Vagina (tissue), 2 donors: ENCODE data around the gene VWF. TPM values are rescaled to one million over a fixed set of nuclear protein-coding genes. Genes with fewer than 3 reads are reported as not detected.
A peak's percentile ranks its signal among the peaks of the same experiment; 100 is the strongest.

ENCODE experiments used
- DNase-seq, 2 donors: peaks; one replicate each; pipeline ENCODE4 v3.0.0-alpha.2; 2017; ENCODE audit errors: extremely low spot score in 2 of 2
- H3K27ac ChIP-seq: fragments of 200-600 bp; sonication (generic); one replicate; pipeline ENCODE4 v1.5.1; 2019
- H3K27me3 ChIP-seq: fragments of 200-600 bp; sonication (generic); one replicate; pipeline ENCODE4 v1.5.1; 2019
- H3K36me3 ChIP-seq, 2 donors: fragments of 200-600 bp; sonication (generic); one replicate each; pipeline ENCODE4 v1.5.1; 2017 to 2019
- H3K4me1 ChIP-seq: fragments of 200-600 bp; sonication (generic); one replicate; pipeline ENCODE4 v1.5.1; 2019
- H3K4me3 ChIP-seq, 2 donors: fragments of 200-600 bp; sonication (generic); 1 replicate in 1 of 2; 2 replicates in 1 of 2; pipeline ENCODE4 v1.5.1; 2016 to 2019
- H3K9me3 ChIP-seq: fragments of 200-600 bp; sonication (generic); one replicate; pipeline ENCODE4 v1.5.1; 2019
- POLR2A ChIP-seq, 2 donors: fragments of 450-650 bp; IDR thresholded peaks; one replicate each; pipeline ENCODE4 v1.6.1; 2017; ENCODE audit warnings: antibody characterized with exemption in 2 of 2, mild to moderate bottlenecking in 2 of 2, moderate library complexity in 2 of 2
- POLR2AphosphoS5 ChIP-seq, 2 donors: sonication (generic); formaldehyde crosslinking; IDR thresholded peaks; one replicate each; pipeline ENCODE4 v1.9.0; 2017; ENCODE audit warnings: antibody characterized with exemption in 2 of 2, mild to moderate bottlenecking in 2 of 2, low read depth in 1 of 2; ENCODE audit not compliant: insufficient read depth in 1 of 2
- intact Hi-C: fragments of 100-400 bp; cut with DNase I; formaldehyde crosslinking; loops from one replicate; pipeline ENCODE4 v1.15.1; 2023
- total RNA-seq: library from RNA; depleted of rRNA; stranded (reverse); fragments of >200 nt; gene quantifications from one replicate; pipeline ENCODE4 v1.2.3, GENCODE V29; 2016
- TF ChIP-seq, protein P1 (sequence below), 3 experiments: fragments of 450-650 bp in 2 of 3; fragments of 200-600 bp in 1 of 3; sonication (generic) in 1 of 3; IDR thresholded peaks; one replicate each; pipeline ENCODE4 v1.5.1; 2017 to 2019; ENCODE audit warnings: antibody characterized with exemption in 3 of 3, mild to moderate bottlenecking in 2 of 3, moderate library complexity in 2 of 3

VWF gene
- total RNA-seq, 1 donor from 2014 or later: 334 TPM

DNA sequence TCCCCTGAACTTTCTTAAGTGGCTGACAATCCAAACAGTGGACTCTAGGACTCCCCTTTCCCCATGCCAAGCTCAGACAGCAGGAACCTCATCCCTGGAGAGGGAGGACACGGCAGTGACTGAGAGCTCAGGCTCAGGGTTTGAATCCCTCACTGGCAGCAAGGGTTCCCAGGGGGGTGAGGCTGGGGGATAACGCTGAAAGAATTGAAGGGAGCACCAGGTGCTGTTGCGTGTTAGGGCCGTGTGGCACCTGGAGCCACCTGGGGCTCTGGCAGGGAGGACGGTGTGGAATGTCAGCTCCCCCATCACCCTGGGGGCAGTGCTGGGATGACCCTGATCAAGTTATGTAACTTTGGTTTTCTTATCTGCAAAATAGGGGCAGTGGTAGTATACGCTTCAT, 219.5 kb downstream of the VWF start:
- Histone ChIP-seq H3K4me1 (no peaks in the 10 kb centered on the region), H3K4me3 (no peak overlapping the region), H3K36me3 (no peaks in the 10 kb centered on the region), H3K27ac (no peak overlapping the region), H3K27me3 (no peaks in the 10 kb centered on the region), H3K9me3 (no peaks in the 10 kb centered on the region)
- intact Hi-C loops: no loop called here
- TF ChIP-seq, protein P1, sequence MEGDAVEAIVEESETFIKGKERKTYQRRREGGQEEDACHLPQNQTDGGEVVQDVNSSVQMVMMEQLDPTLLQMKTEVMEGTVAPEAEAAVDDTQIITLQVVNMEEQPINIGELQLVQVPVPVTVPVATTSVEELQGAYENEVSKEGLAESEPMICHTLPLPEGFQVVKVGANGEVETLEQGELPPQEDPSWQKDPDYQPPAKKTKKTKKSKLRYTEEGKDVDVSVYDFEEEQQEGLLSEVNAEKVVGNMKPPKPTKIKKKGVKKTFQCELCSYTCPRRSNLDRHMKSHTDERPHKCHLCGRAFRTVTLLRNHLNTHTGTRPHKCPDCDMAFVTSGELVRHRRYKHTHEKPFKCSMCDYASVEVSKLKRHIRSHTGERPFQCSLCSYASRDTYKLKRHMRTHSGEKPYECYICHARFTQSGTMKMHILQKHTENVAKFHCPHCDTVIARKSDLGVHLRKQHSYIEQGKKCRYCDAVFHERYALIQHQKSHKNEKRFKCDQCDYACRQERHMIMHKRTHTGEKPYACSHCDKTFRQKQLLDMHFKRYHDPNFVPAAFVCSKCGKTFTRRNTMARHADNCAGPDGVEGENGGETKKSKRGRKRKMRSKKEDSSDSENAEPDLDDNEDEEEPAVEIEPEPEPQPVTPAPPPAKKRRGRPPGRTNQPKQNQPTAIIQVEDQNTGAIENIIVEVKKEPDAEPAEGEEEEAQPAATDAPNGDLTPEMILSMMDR (IDR thresholded peaks at IDR 0.05): no peak
- TF ChIP-seq POLR2A (IDR thresholded peaks at IDR 0.05): no peak
- TF ChIP-seq POLR2AphosphoS5 (IDR thresholded peaks at IDR 0.05; ENCODE audit: insufficient read depth in 1 of 2, low read depth in 1 of 2): no peak
- DNase-seq: peak; percentile 40 to 43

DNA sequence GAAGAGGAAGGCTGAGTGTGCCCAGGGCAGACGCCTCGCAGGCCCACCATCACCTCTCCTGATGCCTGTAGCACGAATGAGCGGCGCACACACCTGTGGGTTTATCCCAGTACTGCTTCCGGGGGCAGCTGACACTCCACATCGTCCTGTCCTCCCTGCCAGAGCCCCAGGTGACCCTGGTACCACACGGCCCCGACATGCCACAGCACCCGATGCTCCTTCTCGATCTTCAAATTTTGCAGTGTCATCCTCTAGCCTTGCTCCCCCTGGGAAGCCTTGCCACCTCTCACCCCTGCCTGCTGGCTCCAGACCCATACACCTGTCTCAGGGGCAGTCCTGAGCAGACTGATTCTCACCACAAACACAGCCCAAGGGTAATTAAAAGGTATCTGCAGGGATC, 220.0 kb downstream of the VWF start:
- H3K27me3 ChIP-seq: no peaks in the 10 kb centered on the region
- DNase-seq: peak; percentile 52 to 61
- H3K27ac ChIP-seq: no peak overlapping the region
- no peaks in the 10 kb centered on the region for H3K9me3 ChIP-seq
- H3K4me1 ChIP-seq: no peaks in the 10 kb centered on the region
- no peak overlapping the region for H3K4me3 ChIP-seq
- H3K36me3 ChIP-seq: no peaks in the 10 kb centered on the region
- intact Hi-C loops: no loop called here
- TF ChIP-seq, protein P1 (IDR thresholded peaks at IDR 0.05): no peak
- TF ChIP-seq POLR2A (IDR thresholded peaks at IDR 0.05): no peak
- no peak for TF ChIP-seq POLR2AphosphoS5 (IDR thresholded peaks at IDR 0.05; ENCODE audit: insufficient read depth in 1 of 2, low read depth in 1 of 2)

DNA sequence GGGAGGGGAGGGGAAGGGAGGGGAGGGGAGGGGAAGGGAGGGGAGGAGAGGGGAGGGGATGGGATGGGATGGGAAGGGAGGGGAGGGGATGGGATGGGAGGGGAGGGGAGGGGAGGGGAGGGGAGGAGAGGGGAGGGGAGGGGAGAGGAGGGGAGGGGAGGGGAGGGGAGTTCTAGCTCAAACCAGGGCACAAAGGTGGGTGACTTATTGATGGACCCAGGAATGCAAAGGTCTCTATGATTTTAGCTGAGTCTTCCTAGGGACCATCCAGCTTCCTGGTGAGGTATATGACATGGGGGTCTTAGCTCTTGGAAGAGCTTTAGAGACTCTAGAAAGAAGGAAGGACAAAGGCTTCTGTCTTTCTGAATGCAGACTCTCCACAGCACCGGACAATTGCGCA, 221.7 kb downstream of the VWF start:
- no peaks in the 10 kb centered on the region for H3K27me3 ChIP-seq
- TF ChIP-seq POLR2A (IDR thresholded peaks at IDR 0.05): no peak
- no peak for TF ChIP-seq POLR2AphosphoS5 (IDR thresholded peaks at IDR 0.05; ENCODE audit: insufficient read depth in 1 of 2, low read depth in 1 of 2)
- DNase-seq: peak in 1 of 2 donors; percentile 6
- H3K4me1 ChIP-seq: no peaks in the 10 kb centered on the region
- H3K27ac ChIP-seq: no peak overlapping the region
- H3K4me3 ChIP-seq: no peak overlapping the region
- intact Hi-C loops: no loop called here
- H3K36me3 ChIP-seq: no peaks in the 10 kb centered on the region
- no peaks in the 10 kb centered on the region for H3K9me3 ChIP-seq

DNA sequence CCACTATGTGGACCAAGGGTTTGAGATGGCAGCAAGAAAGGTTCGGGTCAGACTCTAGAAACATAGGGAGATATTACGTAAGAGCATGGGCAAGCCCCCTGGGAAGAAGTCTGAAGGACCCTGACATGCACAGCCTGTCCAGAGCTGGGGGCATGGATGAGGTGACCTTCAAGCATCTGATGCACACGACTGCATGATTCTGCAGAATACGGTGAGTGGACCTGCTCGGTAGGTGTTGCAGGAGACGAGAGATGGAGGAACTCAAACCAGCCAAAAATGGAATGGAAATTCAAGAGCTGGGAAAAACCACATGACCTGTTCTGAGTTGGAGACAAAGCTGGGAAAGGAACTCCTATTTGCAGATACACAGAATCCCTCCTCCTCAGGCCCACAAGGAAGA, 223.1 kb downstream of the VWF start:
- H3K36me3 ChIP-seq: no peaks in the 10 kb centered on the region

DNA sequence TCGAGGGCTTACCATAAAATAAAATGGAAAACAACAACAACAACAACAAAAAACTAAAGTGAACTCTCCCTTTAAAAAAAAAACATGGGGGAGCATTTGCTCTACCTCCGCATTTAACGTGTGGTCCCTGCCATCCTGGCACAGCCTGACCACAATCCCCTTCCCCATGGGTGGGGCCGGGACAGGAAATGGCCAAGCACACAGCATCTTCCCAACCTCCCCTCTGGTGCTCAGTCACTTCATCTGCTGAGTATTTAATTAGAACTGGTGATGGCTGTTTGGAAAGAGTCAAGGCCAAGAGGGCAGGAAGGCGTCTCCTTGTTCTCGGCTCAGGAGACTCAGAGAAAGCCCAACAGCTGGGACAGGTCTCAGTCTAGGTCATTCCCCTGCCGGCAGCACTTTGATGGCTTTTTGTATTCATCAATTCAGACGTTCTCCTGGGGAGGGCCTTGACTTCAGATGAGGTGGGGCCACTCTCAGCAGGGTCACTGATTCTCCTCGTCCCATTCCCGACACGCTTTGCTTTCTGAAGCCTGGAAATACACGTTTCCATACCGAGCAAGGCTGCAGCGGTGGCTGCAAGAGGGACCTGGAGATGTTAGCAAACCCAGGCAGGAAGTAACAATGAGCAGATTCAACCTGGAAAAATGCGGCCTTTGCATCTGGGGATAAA, 223.8 kb downstream of the VWF start:
- Histone ChIP-seq H3K36me3 (no peaks in the 10 kb centered on the region), H3K4me1 (no peaks in the 10 kb centered on the region), H3K4me3 (no peak overlapping the region), H3K27me3 (no peaks in the 10 kb centered on the region), H3K27ac (no peak overlapping the region), H3K9me3 (no peaks in the 10 kb centered on the region)
- TF ChIP-seq, protein P1 (IDR thresholded peaks at IDR 0.05): no peak
- no peak for TF ChIP-seq POLR2A (IDR thresholded peaks at IDR 0.05)
- TF ChIP-seq POLR2AphosphoS5 (IDR thresholded peaks at IDR 0.05; ENCODE audit: insufficient read depth in 1 of 2, low read depth in 1 of 2): no peak
- intact Hi-C loops: no loop called here
- peak in 1 of 2 donors; percentile 42 for DNase-seq

More for the DNA sequence above, 223.1 kb downstream of the VWF start:
- Histone ChIP-seq H3K9me3 (no peaks in the 10 kb centered on the region), H3K27ac (no peak overlapping the region), H3K27me3 (no peaks in the 10 kb centered on the region), H3K4me3 (no peak overlapping the region), H3K4me1 (no peaks in the 10 kb centered on the region)
- TF ChIP-seq POLR2A (IDR thresholded peaks at IDR 0.05): no peak
- TF ChIP-seq, protein P1 (IDR thresholded peaks at IDR 0.05): no peak
- no peak for TF ChIP-seq POLR2AphosphoS5 (IDR thresholded peaks at IDR 0.05; ENCODE audit: insufficient read depth in 1 of 2, low read depth in 1 of 2)
- intact Hi-C loops: no loop called here
- peak; percentile 31 to 32 for DNase-seq
